Measurements from ENCODE around the gene LYPD6B. TPM values are rescaled to one million over a fixed set of nuclear protein-coding genes. Genes with fewer than 3 reads are reported as not detected.
A peak's percentile ranks its signal among the peaks of the same experiment; 100 is the strongest.

The LYPD6B gene
- polyA plus RNA-seq, 3 donors, result not detected

DNA sequence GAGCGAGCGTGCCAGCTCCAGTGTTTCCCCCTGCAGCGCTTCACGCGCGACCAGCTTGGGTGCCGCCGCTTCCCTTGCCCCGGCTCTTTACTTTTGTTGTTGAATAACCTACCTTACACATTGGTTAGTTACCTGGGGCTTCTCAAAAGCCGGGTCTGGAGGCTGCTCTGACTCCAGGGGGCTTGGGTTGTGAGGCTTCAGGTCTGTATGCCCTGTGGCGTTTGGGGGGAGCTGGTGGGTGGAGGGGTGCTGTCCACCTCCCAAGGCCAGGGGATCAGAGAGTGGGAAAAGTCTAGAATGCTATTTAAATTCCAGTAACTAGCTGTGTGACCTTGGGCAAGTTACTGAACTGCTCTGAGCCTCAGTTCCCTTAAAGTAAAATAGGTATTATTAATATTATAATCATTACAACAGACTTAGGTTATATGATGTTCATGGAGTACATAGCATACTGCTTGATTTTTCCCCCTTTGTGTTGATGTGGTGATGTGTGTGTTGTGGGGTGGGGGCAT lies 770 bp downstream of the LYPD6B start:
- peak overlapping the region; percentile 68 to 80 for H3K4me3 Mint-ChIP-seq
- H3K9ac ChIP-seq (ENCODE audit: insufficient read depth, low read length, poor library complexity, severe bottlenecking), result no peak overlapping the region

DNA sequence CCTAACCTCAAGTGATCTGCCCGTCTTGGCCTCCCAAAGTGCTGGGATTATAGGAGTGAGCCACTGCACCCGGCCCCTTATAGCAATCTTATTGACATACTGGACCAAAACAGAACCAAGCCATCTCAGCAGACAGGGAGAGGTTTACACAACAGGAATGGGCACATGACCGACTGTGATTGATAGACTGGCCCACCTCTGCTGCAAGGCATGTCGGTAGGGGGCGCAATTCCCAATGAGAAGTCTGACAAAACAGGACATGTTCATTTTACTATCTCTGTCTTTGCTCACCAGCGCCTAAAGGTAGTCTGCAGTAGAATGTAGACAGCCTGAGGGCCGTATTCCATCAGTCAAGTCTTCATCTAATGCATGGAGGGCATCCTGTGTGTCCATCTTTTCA lies 2.0 kb downstream of the LYPD6B start:
- peaks cover 10% of the 10 kb centered on the region for H3K4me1 Mint-ChIP-seq
- Histone ChIP-seq H3K9ac (ENCODE audit: insufficient read depth, low read length, poor library complexity, severe bottlenecking) (no peak overlapping the region), H3K79me2 (ENCODE audit: insufficient read depth, low read length) (no peaks in the 10 kb centered on the region), H3K27ac (ENCODE audit: low read depth in 1 of 2, low read length in 2 of 2) (no peak overlapping the region), H3K4me3 (replicated peaks in 1 of 3; ENCODE audit: low read depth in 2 of 3, low read length in 3 of 3) (no peak overlapping the region), H2AFZ (ENCODE audit: insufficient read depth, low read depth, low read length, poor library complexity, severe bottlenecking) (no peak overlapping the region), H4K20me1 (ENCODE audit: insufficient read depth, low read length) (no peaks in the 10 kb centered on the region), H3K4me2 (replicated peaks; ENCODE audit: extremely low read depth, low read length, poor library complexity, severe bottlenecking) (no peak overlapping the region), H3K9me3 (replicated peaks in 1 of 2; ENCODE audit: control insufficient read depth in 1 of 2, insufficient read depth in 1 of 2, low read length in 2 of 2) (peaks cover 0 to 5% of the 10 kb centered on the region in 2 donors), H3K27me3 (ENCODE audit: control insufficient read depth in 2 of 2, insufficient read depth in 2 of 2, low read length in 2 of 2) (peaks cover 25 to 39% of the 10 kb centered on the region in 2 donors), H3K4me1 (ENCODE audit: control insufficient read depth in 1 of 2, insufficient read depth in 2 of 2, low read length in 2 of 2) (peaks cover 0 to 10% of the 10 kb centered on the region in 2 donors), H3K36me3 (replicated peaks in 1 of 2; ENCODE audit: control insufficient read depth in 1 of 2, insufficient read depth in 2 of 2, low read length in 2 of 2) (no peaks in the 10 kb centered on the region)
- TF ChIP-seq, protein P1, sequence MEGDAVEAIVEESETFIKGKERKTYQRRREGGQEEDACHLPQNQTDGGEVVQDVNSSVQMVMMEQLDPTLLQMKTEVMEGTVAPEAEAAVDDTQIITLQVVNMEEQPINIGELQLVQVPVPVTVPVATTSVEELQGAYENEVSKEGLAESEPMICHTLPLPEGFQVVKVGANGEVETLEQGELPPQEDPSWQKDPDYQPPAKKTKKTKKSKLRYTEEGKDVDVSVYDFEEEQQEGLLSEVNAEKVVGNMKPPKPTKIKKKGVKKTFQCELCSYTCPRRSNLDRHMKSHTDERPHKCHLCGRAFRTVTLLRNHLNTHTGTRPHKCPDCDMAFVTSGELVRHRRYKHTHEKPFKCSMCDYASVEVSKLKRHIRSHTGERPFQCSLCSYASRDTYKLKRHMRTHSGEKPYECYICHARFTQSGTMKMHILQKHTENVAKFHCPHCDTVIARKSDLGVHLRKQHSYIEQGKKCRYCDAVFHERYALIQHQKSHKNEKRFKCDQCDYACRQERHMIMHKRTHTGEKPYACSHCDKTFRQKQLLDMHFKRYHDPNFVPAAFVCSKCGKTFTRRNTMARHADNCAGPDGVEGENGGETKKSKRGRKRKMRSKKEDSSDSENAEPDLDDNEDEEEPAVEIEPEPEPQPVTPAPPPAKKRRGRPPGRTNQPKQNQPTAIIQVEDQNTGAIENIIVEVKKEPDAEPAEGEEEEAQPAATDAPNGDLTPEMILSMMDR (IDR thresholded peaks at IDR 0.05), result peak; percentile 78
- H3K27ac Mint-ChIP-seq, result no peak overlapping the region
- intact Hi-C loops (cut with micrococcal nuclease), result loop anchor here in 1 of 2 donors (10.0 kb wide), 1 partner anchor 524 kb away; no protein-coding TSS in a partner anchor
- peak; percentile 28 to 54 (median 45) for DNase-seq
- H3K27me3 Mint-ChIP-seq (ENCODE audit: low read depth in 3 of 3), result peaks cover 44 to 68% (median 50%) of the 10 kb centered on the region in 3 donors
- peaks cover 0 to 9% (median 2%) of the 10 kb centered on the region in 7 donors for H3K9me3 Mint-ChIP-seq
- peak overlapping the region in 1 of 2 donors; percentile 72 for H3K4me3 Mint-ChIP-seq
- H3K36me3 Mint-ChIP-seq, result peaks cover 0 to 5% of the 10 kb centered on the region in 2 donors
- 77% methylated on average over 4 of the region's 7 CpGs for WGBS (ENCODE audit: insufficient coverage)

More for the DNA sequence above, 770 bp downstream of the LYPD6B start:
- H3K36me3 Mint-ChIP-seq, result peaks cover 0 to 5% of the 10 kb centered on the region in 2 donors
- peaks cover 45 to 66% (median 50%) of the 10 kb centered on the region in 3 donors for H3K27me3 Mint-ChIP-seq (ENCODE audit: low read depth in 3 of 3)
- intact Hi-C loops (cut with micrococcal nuclease), result no loop called here
- Histone ChIP-seq H3K9me3 (replicated peaks in 1 of 2; ENCODE audit: control insufficient read depth in 1 of 2, insufficient read depth in 1 of 2, low read length in 2 of 2) (peaks cover 0 to 5% of the 10 kb centered on the region in 2 donors), H3K27ac (ENCODE audit: low read depth in 1 of 2, low read length in 2 of 2) (no peak overlapping the region), H2AFZ (ENCODE audit: insufficient read depth, low read depth, low read length, poor library complexity, severe bottlenecking) (no peak overlapping the region), H3K4me3 (replicated peaks in 1 of 3; ENCODE audit: low read depth in 2 of 3, low read length in 3 of 3) (no peak overlapping the region), H3K4me1 (ENCODE audit: control insufficient read depth in 1 of 2, insufficient read depth in 2 of 2, low read length in 2 of 2) (peaks cover 0 to 10% of the 10 kb centered on the region in 2 donors), H3K79me2 (ENCODE audit: insufficient read depth, low read length) (no peaks in the 10 kb centered on the region), H3K36me3 (replicated peaks in 1 of 2; ENCODE audit: control insufficient read depth in 1 of 2, insufficient read depth in 2 of 2, low read length in 2 of 2) (no peaks in the 10 kb centered on the region), H4K20me1 (ENCODE audit: insufficient read depth, low read length) (no peaks in the 10 kb centered on the region), H3K4me2 (replicated peaks; ENCODE audit: extremely low read depth, low read length, poor library complexity, severe bottlenecking) (peak overlapping the region; percentile 43), H3K27me3 (ENCODE audit: control insufficient read depth in 2 of 2, insufficient read depth in 2 of 2, low read length in 2 of 2) (peaks cover 23 to 37% of the 10 kb centered on the region in 2 donors)
- peaks cover 10% of the 10 kb centered on the region for H3K4me1 Mint-ChIP-seq
- DNase-seq, result no peak
- WGBS (ENCODE audit: insufficient coverage), result 57% methylated on average over 1 of the region's 11 CpGs
- TF ChIP-seq, protein P1 (IDR thresholded peaks at IDR 0.05), result no peak
- H3K27ac Mint-ChIP-seq, result no peak overlapping the region
- peaks cover 0 to 5% (median 2%) of the 10 kb centered on the region in 7 donors for H3K9me3 Mint-ChIP-seq
